Suppressor macrophage treated with lipopolysaccharide for 1 hour (primary cell): ENCODE results near the gene DEUP1.
"Not testable (repeated sequence)": the region's sequence is repeated elsewhere in the genome, so short reads cannot be mapped to it uniquely, and the experiment has no call there.

ENCODE experiments used
- DNase-seq, 3 donors: peaks; one replicate each; pipeline ENCODE4 v3.0.0-alpha.2; 2020 to 2022

The DEUP1 gene

GRCh38 chr11:93330446-93330984 is at the start of gene DEUP1:
DEUP1 (plus strand) TSS chr11:93330742; CDS start chr11:93332260, 1,518 bp downstream.
- peak in 2 of 3 donors; percentile 12 to 43 for DNase-seq

- DNase-seq: no peak
These were observed 45.1 kb upstream of the DEUP1 start for GRCh38 chr11:93285430-93285829.

GRCh38 chr11:93287434-93287833 is 43.1 kb upstream of the DEUP1 start:
- no peak for DNase-seq

GRCh38 chr11:93288079-93288478 is 42.5 kb upstream of the DEUP1 start:
- no peak for DNase-seq

GRCh38 chr11:93288767-93289166 is 41.8 kb upstream of the DEUP1 start:
- no peak for DNase-seq

- DNase-seq: no peak
These were observed 40.6 kb upstream of the DEUP1 start for GRCh38 chr11:93289782-93290463.

GRCh38 chr11:93291110-93291509 is 39.4 kb upstream of the DEUP1 start:
- no peak for DNase-seq

- no peak for DNase-seq
These were observed 38.6 kb upstream of the DEUP1 start for GRCh38 chr11:93291898-93292297.

- DNase-seq: no peak
These were observed 34.5 kb upstream of the DEUP1 start for GRCh38 chr11:93295921-93296575.

GRCh38 chr11:93303689-93304088 is 26.9 kb upstream of the DEUP1 start:
- no peak for DNase-seq

GRCh38 chr11:93314399-93314798 is 16.1 kb upstream of the DEUP1 start:
- DNase-seq: not testable (repeated sequence)

- no peak for DNase-seq
These were observed 11.2 kb upstream of the DEUP1 start for GRCh38 chr11:93319224-93319839.

- DNase-seq: no peak
These were observed 10.3 kb upstream of the DEUP1 start for GRCh38 chr11:93320230-93320629.

- no peak for DNase-seq
These were observed 8.3 kb upstream of the DEUP1 start for GRCh38 chr11:93322207-93322606.

GRCh38 chr11:93323747-93324146 is 6.8 kb upstream of the DEUP1 start:
- DNase-seq: no peak

- DNase-seq: no peak
These were observed 6.0 kb upstream of the DEUP1 start for GRCh38 chr11:93324500-93324899.

GRCh38 chr11:93326681-93327080 is 3.9 kb upstream of the DEUP1 start:
- no peak for DNase-seq

GRCh38 chr11:93329936-93330445 is 551 bp upstream of the DEUP1 start:
- no peak for DNase-seq

- peak in 2 of 3 donors; percentile 0 to 19 for DNase-seq
These were observed 9.7 kb downstream of the DEUP1 start for GRCh38 chr11:93340223-93340622.

GRCh38 chr11:93344855-93345333 is 14.4 kb downstream of the DEUP1 start:
- DNase-seq: no peak

GRCh38 chr11:93348930-93349329 is 18.4 kb downstream of the DEUP1 start:
- DNase-seq: no peak

- DNase-seq: no peak
These were observed 20.3 kb downstream of the DEUP1 start for GRCh38 chr11:93350835-93351234.

- DNase-seq: no peak
These were observed 28.9 kb downstream of the DEUP1 start for GRCh38 chr11:93359396-93359795.

GRCh38 chr11:93361435-93361834 is 30.9 kb downstream of the DEUP1 start:
- DNase-seq: no peak
